Ecto neural progenitor cell (in vitro differentiated cells): ENCODE results near the gene IPO11.
"Not testable (repeated sequence)": the region's sequence is repeated elsewhere in the genome, so short reads cannot be mapped to it uniquely, and the experiment has no call there.

Source experiments
- DNase-seq: peaks from one replicate; pipeline ENCODE4 v3.0.0-alpha.2; 2018; ENCODE audit warnings: low spot score

Gene IPO11

DNA sequence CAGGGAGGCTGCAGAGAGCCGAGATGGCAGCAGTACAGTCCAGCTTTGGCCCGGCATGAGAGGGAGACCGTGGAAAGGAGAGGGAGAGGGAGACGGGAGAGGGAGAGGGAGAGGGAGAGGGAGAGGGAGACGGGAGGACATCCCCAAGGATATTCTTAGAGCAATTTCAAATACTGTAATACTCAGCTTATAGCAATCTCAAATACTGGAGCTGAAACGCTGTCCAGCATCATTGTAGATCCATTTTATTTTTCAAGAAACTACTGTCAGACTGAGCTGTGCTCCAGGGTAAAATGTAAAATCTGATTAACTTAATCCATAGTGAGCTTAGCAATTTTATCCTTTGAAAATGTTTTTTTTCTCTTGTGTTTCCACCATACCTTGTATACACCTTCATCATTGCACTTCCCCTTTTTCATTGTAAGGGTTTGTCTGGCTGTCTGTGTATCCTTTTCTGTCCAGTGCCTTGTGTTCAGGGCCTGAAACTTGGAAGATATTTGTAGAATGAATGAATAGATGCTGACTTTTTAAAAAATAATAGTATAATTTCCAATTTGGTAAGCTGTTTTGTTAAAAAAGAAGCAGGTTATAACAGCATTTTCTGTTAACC, 102.1 kb downstream of the IPO11 start:
- no peak for DNase-seq

DNA sequence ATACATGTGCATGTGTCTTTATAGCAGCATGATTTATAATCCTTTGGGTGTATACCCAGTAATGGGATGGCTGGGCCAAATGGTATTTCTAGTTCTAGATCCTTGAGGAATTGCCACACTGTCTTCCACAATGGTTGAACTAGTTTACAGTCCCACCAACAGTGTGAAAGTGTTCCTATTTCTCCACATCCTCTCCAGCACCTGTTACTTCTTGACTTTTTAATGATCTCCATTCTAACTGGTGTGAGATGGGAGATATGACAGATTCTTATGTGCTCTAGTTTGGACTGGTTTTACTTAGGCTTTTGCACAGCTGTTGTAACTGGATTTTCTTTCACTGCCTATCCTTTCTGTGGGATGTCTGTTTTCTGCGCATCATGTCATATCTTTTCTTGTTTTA, 108.2 kb downstream of the IPO11 start:
- DNase-seq = not testable (repeated sequence)

DNA sequence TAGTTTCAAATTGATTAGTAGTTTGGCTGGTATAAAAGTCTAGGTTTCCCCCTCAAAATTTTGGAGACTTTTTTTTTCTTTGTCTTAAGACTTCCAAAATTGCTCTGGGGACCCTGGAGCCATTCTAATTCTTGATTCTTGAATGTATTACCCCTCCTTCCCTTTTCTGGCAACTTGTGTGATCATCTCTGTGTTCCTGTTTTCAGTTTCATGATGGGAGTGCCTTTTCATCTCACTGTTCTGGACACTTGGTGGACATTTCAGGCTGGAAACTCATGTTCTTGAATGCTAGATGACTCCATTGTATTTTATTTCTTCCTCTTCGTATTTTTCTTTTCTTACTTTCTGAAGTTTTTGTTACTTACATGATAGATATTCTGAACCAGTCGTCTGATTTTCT, 108.8 kb downstream of the IPO11 start:
- DNase-seq = no peak

DNA sequence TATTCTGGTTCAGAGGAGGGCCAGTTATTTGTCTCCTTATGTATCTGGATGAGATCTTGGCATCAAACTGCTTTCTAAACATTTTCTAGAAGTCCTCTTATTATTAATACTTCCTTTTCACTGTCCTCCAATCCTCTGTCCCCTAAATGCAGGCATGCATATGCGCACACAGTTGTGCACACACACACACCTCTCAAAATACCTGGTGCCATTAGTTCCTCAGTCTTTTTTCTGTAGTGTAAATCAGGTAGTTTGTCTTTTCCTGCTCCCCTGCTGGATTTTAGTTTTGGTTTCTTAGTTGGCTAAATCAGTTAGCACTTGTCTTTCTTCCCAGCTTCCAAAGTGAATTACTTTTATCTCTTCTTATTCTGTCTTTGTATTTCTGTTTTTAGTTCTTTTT, 110.2 kb downstream of the IPO11 start:
- no peak for DNase-seq

DNA sequence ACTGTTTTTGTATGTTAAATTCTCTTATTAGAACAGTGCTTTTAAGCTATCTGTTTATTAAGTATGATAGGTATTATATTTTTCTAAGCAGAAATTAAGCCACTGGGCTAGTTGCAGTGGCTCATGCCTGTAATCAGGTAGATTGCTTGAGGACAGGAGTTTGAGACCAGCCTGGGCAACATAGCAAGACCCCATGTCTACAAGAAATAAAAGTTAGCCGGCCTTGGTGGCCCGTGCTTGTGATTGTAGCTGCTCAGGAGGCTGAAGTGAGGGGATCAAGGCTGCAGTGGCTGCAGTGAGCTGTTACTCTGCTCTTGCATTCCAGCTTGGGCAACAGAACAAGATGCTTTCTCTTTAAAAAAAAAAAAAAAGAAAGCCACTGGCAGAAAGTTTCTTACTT, 121.0 kb downstream of the IPO11 start:
- DNase-seq = no peak

DNA sequence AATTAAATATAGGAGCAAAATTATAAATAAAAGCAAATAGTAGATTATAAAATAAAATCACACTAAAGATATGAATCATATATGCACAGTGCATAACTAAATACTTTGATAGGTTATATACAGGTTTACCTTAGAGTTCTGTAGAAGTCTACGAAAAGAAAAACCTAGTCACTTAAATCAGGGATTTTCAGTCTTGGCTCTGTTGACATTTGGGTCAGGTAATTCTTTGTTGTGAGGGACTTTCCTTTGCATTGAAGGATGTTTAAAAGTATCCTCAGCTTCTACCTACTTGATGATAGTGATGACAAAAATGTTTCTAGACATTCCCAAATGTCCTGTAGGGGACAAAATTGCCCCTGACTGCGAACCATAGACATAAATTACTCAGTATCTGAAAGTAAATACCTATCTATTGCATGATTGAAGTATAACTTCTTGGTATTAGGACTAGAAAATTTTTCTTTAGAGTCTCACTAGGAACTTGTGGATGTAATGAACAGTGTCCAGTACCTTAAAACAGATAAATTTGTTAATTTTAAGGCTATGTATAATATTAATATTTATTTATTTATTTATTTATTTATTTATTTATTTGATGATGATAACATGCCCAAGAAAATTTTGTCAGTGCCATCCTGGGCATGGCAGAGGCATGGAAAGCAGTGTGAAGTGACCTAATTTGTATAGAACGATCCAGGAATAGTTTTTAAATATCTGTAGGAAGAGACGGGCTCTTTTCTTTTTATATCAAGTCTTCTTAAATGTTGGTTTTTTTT, 122.1 kb downstream of the IPO11 start:
- no peak for DNase-seq

DNA sequence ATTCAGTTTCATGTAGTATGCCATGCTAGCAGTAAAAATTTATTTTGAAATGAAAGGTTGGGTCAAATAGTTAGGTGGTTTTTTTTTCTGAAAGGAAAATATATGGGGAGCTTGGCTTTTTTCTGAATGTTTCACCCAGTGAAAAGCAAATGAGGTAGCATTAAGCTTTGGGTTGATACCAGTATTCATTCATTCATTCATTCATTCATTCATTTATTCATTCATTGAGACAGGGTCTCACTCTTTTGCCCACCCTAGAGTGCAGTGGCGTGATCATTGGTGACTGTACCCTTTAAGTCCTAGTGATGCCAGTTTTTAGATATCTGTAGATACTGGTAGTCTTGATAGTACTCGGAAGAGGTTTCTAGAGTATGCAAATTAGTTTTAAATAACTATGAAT, 123.7 kb downstream of the IPO11 start:
- no peak for DNase-seq

DNA sequence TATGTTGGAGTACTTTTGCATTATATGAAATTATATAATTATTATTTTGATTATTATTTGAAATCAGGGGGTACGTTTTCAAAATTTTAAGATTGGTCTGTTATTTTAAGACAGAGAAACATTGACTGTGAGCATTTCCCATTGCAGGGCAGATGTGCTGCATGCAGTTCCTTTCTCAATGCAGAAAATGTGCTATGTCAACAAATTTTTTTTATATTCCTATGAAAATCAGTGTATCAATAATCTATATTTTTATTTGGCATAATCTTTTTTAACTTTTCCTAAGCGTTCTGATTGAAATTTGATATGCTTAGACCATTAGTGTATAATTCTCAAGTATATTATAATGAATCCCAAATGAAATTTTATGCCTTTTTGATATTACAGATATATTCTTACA, 124.2 kb downstream of the IPO11 start:
- DNase-seq = no peak

DNA sequence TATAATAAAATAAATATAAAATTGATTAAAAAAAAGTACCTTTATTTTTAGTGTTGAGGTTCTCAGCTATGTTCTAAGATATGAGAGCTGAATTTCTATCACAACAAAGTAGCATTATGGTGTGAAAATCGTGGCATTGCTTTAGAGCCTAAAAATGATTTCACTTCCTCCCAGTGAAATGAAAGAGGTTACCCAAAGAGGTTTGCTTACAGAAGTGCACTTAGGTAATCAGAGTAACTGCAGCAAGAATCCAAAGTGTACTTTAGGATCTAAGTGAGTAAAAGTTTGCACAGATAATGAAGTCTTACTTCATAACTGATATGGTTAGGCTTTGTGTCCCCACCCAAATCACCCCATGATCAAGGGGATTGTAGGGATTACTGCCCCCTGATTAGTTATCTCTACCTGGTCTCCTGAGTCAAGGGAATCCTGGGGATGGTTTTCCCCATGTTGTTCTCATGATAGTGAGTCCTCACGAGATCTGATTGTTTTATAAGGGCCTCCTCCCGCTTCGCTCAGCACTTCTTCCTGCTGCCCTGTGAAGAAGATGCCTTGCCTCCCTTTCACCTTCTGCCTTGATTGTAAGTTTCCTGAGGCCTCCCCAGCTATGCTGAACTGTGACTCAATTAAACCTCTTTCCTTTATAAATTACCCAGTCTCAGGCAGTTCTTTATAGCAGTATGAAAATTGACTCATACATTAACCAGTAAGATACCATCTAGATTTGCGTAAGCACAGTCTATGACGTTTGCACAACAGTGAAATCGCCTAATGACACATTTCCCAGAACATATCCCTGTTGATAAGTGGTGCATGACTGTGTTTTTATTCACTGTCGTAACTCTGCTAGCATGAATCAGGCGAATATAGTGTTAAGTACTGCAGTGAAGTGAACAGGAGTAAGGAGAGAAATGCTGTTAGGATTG, 125.7 kb downstream of the IPO11 start:
- DNase-seq = no peak

DNA sequence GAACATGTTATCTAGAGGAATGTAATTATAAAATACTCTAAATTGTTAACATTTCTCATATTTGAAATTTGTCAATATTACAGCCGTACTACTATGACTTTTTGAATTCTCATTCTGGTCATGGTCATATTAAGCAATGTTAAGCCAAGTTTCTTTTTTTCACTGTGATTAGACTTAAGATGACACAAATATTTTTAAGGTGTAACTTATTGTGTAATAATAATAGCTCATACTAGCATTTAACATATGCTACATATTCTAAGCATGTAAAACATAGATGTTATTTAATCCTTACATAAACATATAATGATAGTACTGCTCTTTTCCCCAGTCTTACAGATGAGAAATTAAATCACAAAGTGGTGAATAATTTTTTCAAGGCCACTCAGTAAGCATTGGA, 130.2 kb downstream of the IPO11 start:
- no peak for DNase-seq

DNA sequence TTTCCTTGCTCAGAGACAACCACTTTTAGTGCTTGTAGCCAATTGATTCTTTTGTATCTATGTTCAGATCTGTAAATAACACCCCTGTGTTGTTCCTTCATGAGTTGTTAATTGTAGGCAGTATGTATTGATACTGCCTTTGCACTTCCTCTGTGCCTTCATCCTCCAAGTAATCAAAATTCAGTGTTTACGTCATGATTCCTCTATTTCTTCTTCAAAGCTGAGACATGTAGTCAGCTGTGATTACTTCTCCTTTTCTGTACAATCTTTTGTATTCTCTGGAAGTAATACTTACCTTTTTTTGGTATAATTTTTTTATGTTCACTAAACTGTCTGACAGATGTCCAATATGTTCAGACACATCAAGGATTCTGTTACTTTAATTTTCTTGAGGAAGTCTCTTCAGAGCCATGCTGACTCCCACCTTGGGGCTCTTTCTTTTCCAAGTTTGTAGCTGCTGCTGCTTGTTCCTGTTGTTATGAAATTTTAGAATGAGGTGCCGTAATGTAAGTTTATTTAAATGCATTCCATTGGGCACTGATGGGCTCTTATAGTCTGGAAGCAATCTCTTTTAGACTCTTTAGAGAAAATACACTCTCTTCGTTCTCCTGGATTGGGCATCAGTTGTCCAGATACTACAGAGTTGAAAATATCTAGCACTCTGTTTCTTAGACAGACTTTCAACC, 135.5 kb downstream of the IPO11 start:
- DNase-seq = no peak

DNA sequence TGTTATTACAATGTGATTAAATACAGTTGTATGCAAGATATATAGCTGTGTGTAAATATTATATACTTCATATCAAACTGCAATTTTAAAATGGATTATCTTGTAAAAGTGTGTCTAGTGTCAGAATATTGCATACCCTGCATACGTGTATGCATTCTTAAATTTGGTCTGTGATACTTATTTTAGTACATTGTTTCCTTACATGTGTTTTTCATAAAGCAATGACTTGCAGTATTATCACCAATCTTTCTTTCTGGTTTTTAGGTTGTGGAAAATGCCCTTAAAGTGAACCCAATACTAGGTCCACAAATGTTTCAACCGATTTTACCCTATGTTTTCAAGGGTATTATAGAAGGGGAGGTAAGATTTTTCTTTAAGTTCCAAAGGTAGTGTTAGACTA, 137.5 kb downstream of the IPO11 start:
- DNase-seq = no peak

DNA sequence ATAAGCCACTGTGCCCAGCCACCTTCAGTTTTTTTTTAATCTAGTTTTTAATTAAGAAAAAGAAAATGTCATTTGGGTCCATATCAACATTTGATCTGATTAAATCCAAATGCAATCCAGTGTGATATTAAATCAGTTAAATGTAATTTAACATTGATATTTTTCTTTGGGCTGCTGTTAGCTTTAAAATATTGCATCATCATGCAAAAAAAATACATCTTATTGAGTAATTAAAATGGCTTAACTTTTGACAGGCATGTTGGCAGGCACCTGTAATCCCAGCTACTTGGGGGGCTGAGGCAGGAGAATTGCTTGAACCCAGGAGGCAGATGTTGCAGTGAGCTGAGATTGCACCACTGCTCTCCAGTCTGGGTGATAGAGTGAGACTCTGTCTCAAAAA, 143.4 kb downstream of the IPO11 start:
- no peak for DNase-seq

DNA sequence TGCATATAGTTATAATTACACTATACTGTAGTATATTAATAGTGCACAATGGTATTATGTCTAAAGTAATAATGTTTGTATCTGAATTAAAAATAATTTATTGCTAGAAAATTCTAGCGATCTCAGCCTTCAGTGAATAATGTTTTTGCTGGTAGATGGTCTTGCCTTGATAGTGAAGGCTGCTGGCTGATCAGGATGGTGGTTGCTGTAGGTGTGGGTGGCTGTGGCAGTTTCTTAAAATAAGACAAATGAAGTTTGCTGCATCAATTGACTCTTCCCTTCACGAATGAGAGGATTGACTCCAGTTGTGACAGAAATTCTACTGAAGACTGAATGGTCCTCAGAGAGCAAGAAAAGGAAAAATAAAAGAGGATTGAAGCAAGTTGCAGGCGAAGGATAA, 146.4 kb downstream of the IPO11 start:
- no peak for DNase-seq

DNA sequence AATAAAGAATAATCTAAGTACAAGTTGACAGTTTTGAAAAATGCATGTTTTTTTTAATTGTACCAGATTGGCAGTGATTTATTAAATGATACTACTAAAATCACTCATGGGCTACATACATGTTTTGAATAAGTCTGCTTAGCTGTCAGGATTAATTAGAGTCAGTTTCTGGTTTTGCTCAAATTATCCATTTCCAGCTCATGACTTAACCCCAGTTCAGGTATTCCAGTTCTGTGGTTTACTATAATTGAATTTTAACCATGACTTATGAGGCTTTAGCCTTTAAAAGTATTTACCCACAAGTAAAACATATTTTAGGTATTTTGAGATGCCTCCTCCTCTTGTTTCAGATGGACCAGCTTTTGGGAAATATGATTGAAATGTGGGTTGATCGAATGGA, 148.2 kb downstream of the IPO11 start:
- DNase-seq = no peak

DNA sequence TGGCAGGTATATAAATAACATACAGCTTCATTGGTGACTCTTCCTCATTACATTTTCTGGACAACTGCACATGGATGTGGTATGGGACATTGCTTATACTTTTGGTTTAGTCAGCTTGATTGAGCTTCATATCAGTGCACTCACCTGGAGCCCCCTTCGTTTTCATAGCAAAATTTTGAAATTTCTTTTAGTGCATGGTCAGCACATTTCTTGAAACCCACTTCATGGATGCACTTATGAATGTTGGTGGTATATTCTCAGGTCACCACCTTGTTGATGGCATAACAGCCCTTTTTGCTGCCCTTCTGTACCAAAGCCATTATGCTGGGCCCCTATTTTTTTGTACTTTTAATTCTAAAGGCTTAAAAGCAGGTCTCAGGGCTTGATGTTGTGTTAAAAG, 149.3 kb downstream of the IPO11 start:
- no peak for DNase-seq

DNA sequence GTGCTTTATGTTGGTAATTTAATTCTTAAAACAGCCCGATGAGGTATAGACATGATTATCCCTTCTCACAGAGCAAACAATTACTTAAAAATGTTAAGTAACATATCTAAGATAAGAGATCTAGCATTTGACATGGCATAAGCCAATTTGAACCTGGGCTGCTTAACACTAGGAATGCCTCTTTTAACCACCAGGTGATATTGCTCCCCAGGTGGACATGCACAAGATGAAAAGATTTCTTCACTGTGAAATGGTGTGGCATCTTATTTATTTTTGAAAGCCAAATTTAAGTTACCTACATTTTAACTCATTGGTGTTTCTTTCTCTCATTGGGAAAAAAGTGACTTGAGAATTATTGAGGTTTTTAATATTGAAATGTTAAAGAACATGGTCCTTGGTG, 150.3 kb downstream of the IPO11 start:
- DNase-seq = no peak

DNA sequence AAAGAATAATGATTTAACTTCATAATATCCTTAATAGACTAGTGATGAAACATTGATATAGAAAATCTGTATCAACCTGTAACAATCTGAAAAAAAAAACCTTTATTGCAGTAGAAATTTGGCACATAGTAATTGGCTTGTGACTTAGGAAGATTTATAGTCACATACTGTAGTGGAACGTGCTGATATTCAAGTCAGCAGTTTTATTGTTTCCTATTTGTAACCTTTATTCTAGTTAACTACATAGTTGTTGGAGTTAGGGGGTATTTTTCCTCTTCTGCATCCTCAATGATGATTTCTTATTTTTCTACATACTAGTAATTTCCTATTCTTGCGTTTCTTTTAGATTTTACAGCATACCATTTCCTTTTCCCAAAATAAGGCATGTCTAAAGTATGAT, 151.5 kb downstream of the IPO11 start:
- no peak for DNase-seq

DNA sequence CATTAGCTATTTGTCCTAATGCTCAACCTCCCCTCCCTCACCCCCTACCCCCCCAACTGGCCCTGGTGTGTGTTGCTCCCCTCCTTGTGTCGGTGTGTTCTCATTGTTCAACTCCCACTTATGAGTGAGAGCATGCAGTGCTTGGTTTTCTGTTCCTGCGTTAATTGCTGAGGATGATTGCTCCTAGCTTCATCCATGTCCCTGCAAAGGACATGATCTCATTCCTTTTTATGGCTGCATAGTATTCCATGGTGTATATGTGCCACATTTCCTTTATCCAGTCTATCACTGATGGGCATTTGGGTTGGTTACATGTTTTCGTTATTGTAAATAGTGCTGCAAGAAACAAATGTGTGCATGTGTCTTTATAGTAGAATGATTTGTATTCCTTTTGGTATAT, 153.2 kb downstream of the IPO11 start:
- not testable (repeated sequence) for DNase-seq

DNA sequence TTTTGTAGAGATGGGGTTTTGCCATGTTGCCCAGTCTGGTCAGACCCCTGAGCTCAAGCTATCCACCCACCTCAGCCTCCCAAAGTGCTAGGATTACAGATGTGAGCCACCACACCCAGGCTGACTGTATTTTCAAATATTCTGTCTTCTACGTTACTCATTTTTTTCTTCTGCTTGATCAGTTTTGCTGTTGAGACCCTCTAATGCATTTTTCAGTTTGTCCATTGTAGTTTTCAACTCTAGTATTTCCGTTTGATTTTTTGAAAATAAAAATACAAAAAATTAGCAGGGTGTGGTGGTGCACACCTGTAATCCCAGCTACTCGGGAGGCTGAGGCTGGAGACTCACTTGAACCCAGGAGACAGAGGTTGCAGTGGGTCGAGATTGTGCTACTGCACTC, 155.6 kb downstream of the IPO11 start:
- no peak for DNase-seq

DNA sequence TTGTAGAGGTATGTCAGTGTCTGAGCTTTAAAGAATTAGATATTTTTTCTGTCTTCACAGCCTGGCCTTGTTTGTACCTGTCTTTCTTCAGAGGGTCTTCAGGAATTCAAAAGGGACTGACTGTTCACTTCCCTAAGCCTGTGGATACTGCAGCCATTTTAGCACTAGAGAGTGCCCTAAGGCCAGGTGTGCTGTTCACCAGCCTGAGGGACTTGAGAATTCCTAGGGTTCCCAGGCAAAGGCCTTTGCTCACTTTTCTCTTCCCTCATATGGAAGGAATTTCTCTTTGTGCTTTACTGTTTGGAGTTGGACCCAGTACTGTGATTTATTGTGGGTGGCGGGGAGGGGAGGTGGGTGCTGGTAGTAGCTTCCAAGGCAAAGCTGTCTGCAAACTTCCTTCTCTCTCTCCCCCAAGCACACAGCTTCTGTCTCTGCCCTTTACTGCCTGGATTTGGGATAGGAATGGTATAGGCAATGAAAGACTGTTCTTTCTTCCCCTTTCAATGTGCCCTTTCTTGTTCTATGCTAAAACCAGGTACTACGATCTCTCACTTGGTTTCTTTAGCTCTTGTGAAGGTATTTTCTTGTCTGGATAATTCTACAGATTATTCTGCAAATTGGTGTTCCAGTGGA, 156.4 kb downstream of the IPO11 start:
- no peak for DNase-seq

DNA sequence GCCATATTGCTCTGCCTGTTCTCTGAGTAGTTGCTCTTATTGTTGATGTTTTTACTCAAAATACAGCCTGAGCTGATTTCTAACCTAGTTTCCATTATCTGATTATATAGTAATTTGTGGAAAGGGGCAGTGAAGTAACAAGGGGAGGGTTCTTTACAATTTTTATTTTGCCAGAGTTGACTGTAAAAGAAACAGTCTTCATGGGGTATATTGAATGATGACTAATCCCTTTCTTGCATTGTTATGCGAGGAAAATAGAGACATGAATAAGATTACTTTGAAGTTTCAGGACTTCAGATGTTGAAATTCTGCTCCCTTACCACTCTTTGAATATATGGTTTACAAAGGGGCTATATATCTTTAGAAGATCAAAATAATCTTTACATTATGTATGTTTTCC, 156.9 kb downstream of the IPO11 start:
- DNase-seq = no peak
